22Rv1 (cell line): ENCODE measurements around the gene KRT4.
"Not testable (repeated sequence)": the region's sequence is repeated elsewhere in the genome, so short reads cannot be mapped to it uniquely, and the experiment has no call there.

Source experiments
- H3K27ac ChIP-seq: fragments of 450-650 bp; 2 replicates; pipeline ENCODE4 v1.5.1; 2017
- CTCF ChIP-seq: fragments of 450-650 bp; IDR thresholded peaks from 2 replicates; pipeline ENCODE4 v1.5.1; 2017; ENCODE audit warnings: mild to moderate bottlenecking
- ZFX ChIP-seq: fragments of 450-650 bp; IDR thresholded peaks from 2 replicates; pipeline ENCODE4 v1.6.1; 2017; ENCODE audit warnings: antibody characterized with exemption, borderline replicate concordance

KRT4 gene

GRCh38 chr12:52765702-52766101, 48.2 kb downstream of the KRT4 start:
- no peak for TF ChIP-seq CTCF
- TF ChIP-seq ZFX, result no peak
- H3K27ac ChIP-seq, result no peak overlapping the region

DNA sequence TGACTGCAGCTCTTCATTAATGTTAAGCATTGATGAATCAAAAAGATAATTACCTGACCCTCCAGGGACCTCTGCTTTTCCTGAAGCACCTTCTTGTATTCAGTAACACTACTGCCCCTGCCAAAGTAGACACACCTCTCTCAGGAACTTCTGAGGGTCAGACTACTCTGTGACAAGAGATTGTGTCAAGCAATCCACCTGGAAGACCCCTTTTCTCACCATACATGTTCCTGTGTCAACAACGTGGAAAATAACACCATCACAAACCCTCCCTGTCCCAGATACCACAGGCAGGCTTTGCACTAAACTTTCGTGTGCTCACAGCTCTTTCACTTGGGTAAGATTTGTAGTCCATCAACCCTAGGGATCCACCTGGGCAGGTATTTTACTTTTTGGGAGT, 49.9 kb downstream of the KRT4 start:
- H3K27ac ChIP-seq, result no peak overlapping the region
- TF ChIP-seq ZFX (no peak), CTCF (no peak)

GRCh38 chr12:52763036-52763659, 50.8 kb downstream of the KRT4 start:
- H3K27ac ChIP-seq, result no peak overlapping the region
- TF ChIP-seq ZFX (no peak), CTCF (no peak)

GRCh38 chr12:52761802-52762201, 52.1 kb downstream of the KRT4 start:
- no peak for TF ChIP-seq ZFX
- TF ChIP-seq CTCF, result no peak
- no peak overlapping the region for H3K27ac ChIP-seq

DNA sequence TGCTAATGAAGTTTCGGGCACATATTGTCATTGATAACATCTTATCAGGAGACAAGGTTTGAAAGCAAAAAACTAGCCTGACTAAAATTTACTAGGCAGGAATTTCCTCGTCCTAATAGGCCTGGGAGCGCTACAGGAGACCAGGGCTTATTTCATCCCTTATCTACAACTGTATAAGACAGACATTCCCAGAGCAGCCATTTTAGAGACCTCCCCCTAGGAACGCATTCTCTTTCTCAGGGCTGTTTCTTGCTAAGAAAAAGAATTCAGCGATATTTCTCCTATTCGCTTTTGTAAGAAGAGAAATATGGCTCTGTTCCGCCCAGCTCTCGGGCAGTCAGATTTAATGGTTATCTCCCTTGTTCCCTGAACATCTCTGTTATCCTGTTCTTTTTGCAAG, 52.7 kb downstream of the KRT4 start:
- not testable (repeated sequence) for H3K27ac ChIP-seq

GRCh38 chr12:52760623-52761022, 53.3 kb downstream of the KRT4 start:
- no peak for TF ChIP-seq CTCF
- no peak for TF ChIP-seq ZFX
- no peak overlapping the region for H3K27ac ChIP-seq

DNA sequence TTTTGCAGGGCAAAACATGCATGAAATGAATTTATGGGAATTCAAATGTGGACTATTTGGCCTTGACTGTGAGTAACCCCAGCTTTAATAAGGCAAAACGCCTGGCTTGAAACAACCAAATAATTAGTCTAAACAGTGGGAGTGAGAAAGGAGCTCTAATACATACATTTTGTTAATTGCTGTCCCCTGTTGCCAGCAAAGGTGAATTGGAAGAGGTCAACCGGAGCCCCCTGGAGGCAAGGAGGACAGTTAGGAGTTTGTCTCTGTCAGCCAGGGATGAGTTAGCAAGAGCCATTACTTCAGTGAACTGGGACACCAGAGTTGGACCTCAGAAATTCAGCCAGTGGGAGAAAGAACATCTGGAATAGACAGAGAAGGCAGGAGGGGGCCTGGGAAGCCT, 54.2 kb downstream of the KRT4 start:
- TF ChIP-seq ZFX (no peak), CTCF (no peak)

GRCh38 chr12:52759218-52759617, 54.7 kb downstream of the KRT4 start:
- TF ChIP-seq CTCF (no peak), ZFX (no peak)
- no peak overlapping the region for H3K27ac ChIP-seq

More for the DNA sequence above, 54.2 kb downstream of the KRT4 start:
- no peak overlapping the region for H3K27ac ChIP-seq
